HG02981 (cell line): ENCODE results near the gene EXOC1.

Source experiments
- ATAC-seq: cut with Tn5 transposase; IDR thresholded peaks from one replicate; pipeline ENCODE4 v1.9.1; 2021; ENCODE audit warnings: mild to moderate bottlenecking, moderate library complexity; ENCODE audit not compliant: unreplicated experiment

The EXOC1 gene

GRCh38 chr4:55854129-55854528 is 681 bp downstream of the EXOC1 start:
- ATAC-seq = no peak

- ATAC-seq = no peak
These were observed 4.1 kb downstream of the EXOC1 start for GRCh38 chr4:55857586-55857985.

DNA sequence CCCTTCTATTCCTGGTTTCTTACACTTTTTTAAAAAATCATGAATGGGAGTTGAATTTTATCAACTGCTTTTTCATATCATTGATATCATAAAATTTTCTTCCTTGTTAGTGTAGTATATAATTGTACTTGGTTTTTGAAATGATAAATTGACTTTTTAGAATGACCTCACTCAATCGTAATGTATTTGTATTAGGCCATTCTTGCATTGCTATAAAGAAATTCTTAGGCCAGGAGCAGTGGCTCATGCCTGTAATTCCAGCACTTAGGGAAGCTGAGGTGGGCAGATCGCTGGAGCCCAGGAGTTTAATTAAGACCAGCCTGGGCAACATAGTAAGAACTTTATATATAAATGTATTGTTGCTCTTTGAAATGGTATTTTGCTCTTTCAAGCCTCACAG is 6.3 kb downstream of the EXOC1 start:
- ATAC-seq = no peak

- no peak for ATAC-seq
These were observed 11.3 kb downstream of the EXOC1 start for GRCh38 chr4:55864577-55865223.

DNA sequence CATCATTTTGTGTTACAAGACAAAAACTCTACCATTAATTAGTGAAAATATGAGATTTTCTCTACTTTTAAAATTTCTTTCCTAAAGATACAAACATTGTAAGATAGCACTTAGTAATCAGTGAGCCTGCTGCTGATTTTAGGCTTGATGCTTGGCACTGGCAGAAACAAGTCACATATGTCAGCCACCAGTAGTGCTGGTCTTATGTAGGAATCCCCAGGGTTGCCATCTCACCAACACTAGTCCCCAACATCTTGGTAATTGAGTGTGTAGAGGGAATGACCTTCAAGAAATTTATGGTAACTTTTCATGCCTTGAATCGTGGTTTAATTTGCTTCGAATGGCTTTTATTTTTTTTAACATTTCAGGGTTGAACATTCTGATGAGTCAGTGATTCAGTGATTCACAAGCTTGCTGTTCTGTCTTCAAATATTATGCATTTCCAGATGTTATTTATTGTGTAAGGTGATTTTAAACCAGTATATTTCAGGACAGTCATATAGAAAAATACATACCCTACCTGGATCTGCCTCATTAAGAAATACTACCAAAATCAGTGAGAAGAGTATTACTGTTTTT is 11.9 kb downstream of the EXOC1 start:
- no peak for ATAC-seq

DNA sequence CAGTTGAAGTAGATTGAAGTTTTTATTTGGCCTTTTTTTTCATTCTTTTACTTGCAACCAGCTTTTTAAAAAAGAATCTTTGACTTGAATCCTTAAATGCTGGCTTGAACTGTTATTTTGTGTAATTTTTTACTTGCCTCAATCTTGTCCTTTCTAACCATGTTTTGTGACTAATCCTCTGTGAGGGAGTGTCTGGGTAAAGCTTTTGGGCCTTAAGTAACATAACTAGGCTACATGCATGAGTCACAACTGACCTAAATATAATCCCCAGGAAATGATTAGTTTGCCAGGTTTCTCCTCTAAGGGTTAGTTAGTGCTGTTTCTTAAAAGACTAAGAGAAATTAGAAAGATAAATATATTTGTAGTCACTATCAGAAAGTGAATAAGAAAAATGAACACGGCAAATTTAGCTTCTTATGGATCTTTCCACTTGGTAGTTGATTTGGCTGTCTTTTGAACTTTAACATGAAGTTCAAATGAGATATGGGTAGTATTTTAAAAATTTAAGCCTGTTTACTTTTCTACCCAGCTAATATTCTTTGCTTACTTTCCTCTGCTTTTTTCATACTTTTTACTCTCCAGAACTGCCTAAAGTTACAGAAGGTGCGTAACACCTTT is 13.0 kb downstream of the EXOC1 start:
- peak; percentile 77 for ATAC-seq

GRCh38 chr4:55866973-55867574 is 13.6 kb downstream of the EXOC1 start:
- ATAC-seq = peak; percentile 88

DNA sequence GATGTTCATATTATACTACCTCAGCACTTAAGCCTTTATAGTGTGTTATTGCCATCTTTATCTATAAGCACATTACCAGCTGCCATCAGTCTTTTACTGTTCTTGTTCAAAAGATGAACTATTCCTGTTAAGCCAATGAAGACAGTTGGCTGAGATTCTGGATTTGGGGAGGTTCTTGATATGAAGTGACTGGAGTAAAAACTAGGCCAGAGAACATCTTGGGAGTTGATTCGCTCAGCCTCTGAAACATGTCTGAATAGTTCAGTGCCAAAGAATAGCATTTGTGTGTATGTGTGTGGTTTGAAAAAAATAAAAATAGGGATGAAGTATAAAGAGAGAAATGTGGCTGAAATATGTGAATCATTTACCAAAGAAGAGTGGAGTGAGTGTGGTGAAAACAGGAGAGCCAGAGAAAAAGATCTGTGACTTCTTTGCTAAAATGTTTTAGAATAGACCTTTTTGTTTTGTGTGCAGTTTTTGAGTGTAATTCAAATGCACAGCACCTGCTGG is 15.2 kb downstream of the EXOC1 start:
- no peak for ATAC-seq

GRCh38 chr4:55871299-55871800 is 17.9 kb downstream of the EXOC1 start:
- no peak for ATAC-seq

DNA sequence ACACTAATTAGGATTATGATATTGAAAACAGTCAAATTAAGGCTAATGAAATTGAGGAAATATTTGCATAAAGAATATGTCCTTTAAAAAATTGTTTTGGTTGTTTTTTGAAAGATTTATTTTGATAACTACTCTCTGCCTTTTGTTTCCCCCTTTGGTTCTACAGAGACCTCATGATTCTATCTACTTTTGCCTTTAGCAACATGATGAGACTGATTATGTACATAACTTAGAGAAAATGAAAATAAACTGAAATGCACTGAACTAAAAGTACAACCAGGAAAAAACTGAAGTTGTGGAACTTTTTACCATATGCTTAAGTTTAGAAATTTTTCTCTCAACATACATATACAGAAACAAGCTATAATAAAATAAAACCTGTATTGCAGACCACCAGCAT is 21.4 kb downstream of the EXOC1 start:
- no peak for ATAC-seq

DNA sequence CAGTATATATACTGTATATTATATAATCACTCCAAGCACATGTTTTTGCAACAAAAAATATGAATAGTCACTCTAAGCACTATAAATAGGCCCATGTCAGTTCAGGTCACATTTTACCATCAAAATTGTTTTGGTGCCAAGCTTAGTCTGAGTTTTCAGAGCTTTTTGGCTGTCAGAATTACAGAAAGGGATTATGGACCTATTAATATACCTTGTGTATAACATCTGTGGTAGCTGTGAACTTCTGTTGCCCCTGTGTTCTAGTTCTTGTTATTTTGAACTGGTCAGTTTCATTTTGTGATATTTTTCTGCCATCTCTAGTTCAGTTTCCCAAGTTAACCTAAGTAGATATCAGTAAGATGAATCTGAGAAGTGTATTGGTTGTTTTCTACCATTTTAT is 22.9 kb downstream of the EXOC1 start:
- ATAC-seq = no peak

DNA sequence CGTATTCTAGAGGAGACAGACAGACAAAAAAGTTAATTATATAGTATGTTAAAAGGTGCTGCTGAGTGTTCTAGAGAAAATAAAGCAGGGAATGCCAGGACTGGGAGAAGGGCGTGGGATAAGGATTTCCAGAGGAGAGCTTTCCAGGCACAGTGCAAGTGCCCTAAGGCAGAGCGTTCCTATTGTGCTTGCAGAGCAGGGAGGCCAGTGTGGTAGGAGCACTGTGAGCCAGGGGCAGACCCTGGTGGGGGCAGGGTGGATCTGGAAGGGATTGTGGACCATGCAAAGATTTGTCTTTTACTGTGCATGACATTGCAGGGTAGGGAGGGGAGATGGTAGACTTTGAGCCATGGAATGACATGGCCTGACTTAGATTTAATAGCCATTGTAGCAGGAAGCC is 25.8 kb downstream of the EXOC1 start:
- ATAC-seq = no peak

GRCh38 chr4:55880652-55881280 is 27.3 kb downstream of the EXOC1 start:
- ATAC-seq = no peak

GRCh38 chr4:55884093-55884850 is 30.8 kb downstream of the EXOC1 start:
- no peak for ATAC-seq

- ATAC-seq = no peak
These were observed 31.4 kb downstream of the EXOC1 start for GRCh38 chr4:55884851-55885219.

- ATAC-seq = no peak
These were observed 34.1 kb downstream of the EXOC1 start for GRCh38 chr4:55887594-55887993.

DNA sequence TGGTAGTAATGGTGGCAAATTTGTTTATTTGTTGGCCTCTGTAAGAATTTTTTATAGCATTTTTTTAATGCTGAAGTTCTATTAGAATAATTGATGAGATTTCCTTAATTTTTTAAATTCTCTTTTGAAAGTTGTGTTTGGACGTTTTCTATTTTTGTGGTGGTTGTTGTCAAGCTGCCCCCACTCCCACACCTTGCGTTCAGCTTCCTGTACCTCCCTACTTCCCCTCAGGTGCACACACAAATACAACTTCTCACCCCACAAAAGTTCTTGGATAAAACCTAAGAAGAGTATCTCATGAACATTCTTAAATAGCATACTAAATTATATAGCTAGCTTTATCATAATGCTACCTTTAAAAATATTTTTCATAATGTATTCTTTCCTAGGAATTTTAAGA is 38.7 kb downstream of the EXOC1 start:
- ATAC-seq = no peak

- ATAC-seq = no peak
These were observed 43.2 kb downstream of the EXOC1 start for GRCh38 chr4:55896622-55897021.

DNA sequence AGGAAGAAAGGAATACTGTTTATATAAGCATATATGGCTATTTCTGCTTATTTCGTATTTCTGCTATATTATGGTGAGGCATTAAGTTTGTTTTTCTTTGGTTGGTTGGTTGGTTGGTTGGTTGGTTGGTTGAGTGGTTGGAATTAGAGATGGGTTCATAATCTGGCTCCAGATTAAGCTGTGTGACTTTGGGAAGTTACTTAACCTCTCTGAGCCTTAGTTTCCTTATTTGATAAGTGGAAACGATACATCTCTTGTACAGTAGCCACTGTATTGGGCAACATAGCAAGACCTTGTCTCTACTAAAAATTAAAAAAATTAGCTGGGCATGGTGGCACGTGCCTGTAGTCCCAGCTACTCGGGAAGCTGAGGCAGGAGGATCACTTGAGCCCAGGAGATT is 49.2 kb downstream of the EXOC1 start:
- ATAC-seq = no peak

GRCh38 chr4:55903577-55903976 is 50.1 kb downstream of the EXOC1 start:
- ATAC-seq = no peak

- ATAC-seq = no peak
These were observed 51.1 kb downstream of the EXOC1 start for GRCh38 chr4:55904576-55904975.
